Hematopoietic multipotent progenitor cell treated with erythropoietin and hydrocortisone succinate and interleukin-3 and kit ligand, for 8 days (in vitro differentiated cells): ENCODE measurements around the gene CAMK2G.
A peak's percentile ranks its signal among the peaks of the same experiment; 100 is the strongest.
"Not testable (repeated sequence)": the region's sequence is repeated elsewhere in the genome, so short reads cannot be mapped to it uniquely, and the experiment has no call there.

Source experiments
- DNase-seq: peaks from one replicate; pipeline ENCODE4 v3.0.0-alpha.2; 2015

Gene CAMK2G

DNA sequence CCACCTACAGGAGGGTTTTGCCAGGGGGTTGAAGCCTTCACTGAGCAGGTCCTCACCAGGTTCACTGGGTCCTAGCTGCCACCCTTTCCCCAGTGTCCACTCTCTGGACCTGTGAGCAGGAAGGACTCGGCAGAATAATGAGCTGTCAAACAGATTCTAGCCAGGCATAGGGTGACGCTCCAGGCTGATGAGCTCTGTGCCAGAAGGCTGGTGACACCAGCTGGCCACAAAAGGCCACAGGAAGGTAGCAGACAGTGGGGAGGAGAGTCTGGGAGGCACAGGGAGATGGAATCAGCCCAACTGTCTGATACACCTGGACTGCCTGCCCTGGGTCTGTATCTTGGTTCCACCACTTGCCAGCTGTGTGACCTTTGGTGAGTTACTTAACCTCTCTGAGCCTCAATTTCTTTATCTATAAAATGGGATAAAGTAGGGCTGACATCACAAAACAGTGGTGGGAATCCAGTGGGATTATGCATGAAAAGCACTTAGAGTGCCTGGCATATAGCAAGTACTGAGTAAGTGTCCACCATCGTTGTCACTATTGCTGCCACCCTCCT lies 36.3 kb downstream of the CAMK2G start:
- no peak for DNase-seq

DNA sequence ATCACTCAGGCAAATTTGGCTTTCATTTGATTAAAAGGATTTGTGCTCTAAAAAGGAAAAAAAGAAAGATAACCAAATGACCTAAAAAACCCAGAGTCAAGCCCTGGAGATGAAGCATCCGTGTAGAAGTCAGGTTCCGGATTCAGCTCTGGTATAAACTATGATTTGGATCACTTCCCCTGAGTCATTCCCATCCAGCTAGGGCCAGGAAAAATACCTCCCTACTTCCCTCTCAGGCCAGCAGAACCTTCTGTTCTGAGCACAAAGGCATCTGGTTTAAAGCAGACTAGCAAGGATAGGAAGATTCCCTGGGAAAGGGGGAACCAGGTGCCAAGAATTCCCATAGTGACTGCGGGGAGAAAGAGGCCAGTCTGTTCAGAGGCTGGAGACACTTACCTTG lies 37.3 kb downstream of the CAMK2G start:
- no peak for DNase-seq

DNA sequence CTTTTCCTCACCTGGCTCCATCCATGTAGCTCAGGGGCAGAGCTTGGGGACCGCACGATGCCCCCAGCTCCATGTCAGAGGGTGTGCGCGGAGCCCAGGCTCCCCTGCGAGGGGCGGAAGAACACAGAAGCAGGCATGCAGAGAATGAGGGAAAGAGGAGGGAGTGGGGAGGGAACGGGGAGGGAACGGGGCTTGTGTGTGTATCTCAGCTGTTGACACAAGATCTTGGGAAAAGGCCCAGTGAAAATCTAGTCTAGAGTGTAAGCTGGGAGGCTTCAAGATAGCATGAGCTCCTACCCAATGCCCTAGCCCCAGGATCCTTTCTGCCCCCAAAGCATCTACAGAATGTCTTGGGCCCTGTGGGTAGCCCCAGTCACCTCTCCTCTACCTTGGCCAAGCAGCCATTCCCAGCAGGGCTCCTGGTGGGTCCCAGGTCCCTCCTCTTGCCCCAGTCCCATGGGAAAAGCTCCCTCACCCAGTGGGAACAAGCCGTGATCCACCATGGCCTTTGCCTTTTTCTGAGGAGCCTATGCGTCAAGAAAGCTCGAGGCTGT lies 37.9 kb downstream of the CAMK2G start:
- no peak for DNase-seq

DNA sequence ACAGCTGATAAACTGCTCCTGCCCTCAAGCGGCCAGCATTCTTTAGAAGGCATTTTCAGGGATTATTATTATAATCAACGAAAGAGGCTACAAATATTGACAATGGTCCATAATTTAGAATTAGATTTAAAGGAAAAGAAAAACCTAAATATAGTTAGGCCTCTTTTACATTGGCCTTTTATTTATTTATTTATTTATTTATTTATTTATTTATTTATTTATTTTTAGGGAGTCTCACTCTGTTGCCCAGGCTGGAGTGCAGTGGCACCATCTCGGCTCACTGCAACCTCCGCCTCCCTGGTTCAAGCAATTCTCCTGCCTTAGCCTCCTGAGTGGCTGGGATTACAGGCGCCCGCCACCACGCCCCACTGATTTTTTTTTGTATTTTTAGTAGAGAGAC lies 45.3 kb downstream of the CAMK2G start:
- not testable (repeated sequence) for DNase-seq

DNA sequence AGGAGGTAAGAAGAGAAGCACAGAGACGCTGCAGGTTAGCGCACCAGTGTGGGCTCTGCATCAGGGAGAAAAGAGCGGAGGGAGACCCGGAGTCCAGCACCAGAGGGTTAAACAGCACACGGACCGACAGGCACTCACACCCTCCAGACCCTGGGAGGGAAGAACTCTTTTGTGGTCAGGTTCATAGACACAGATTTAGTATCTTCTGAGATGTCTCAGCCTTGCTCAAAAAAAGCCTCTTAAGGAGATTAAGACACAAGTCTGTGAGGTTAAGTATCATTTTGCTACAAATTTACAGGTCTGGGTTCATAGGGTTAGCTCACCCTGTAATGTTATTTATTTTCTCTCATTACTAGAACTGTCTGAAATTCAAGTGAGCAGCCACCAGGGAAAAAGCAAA lies 46.2 kb downstream of the CAMK2G start:
- no peak for DNase-seq

DNA sequence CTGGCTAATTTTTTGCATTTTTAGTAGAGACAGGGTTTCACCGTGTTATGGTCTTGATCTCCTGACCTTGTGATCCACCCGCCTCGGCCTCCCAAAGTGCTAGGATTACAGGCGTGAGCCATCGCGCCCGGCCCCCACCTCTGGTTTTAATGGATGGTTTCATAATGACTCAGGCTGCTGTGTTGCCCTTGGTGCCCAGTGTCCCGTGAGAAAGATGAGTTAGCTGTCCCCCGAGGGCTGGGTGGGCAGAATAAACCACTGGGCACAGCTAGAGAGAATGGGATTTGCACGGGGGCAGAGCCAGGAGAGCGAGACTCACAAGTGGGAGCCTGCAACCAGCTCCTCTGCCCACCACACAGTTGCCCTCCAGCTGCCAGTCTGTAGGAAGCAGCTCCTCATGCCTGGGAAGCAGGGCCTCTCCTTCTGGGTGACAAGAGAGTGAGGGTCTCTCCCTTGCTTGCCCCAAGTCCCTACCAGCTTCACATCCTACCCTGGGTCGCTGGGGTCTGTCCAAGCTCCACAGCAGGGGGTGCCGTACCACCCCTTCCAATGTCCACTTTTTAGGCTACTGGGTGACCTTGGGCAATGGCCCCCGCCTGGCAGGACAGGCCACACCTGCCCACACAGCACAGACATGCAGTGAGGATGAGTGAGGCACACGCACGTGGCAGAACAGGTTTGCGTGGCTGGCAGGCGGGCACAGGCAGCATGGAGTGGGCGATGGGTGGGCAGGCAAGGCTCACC lies 46.8 kb downstream of the CAMK2G start:
- DNase-seq, result no peak

DNA sequence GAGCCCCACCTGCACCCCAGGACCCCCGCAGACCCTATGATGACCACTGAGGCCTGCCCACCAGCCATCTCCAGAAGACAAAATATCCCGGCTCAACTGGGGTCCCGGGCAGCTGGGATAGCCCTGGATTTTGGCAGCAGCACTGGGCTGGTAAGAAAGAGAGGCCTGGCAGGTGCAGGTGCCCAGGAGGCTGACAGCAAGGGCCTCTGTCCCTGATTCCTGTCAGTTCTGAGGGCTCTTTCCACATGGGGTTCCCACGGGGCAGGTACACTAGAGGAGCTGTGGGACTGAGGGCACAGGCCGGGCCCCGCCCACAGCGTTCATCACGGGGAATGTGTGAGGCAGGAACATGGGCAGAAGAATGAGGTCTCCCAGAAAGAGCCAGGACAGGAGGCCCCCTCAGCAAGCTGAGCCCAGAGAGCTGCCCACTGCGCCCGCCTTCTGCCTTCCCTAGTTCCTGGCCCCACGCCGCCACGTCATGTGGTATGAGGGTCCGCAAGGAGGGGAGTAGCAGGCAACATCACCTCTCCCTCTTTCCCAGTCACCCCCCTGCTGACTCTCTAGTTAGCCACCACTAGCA lies 50.1 kb downstream of the CAMK2G start:
- DNase-seq, result no peak

DNA sequence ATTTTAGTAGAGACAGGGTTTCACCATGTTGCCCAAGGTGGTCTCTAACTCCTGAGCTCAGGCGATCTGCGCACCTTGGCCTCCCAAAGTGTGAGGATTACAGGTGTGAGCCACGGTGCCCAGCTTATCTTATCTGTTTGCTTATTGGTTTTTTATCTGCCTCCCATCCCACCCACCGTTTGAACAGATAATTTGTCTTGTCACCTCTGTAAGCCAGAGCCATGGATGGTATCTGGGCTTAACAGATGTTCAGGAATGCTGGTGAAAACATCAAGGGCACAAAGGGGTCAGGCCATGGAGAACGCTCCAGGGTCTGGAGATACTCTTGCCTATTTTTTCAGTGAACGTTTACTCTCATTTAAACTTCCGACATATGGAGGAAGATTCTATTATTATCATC lies 51.0 kb downstream of the CAMK2G start:
- DNase-seq, result no peak

DNA sequence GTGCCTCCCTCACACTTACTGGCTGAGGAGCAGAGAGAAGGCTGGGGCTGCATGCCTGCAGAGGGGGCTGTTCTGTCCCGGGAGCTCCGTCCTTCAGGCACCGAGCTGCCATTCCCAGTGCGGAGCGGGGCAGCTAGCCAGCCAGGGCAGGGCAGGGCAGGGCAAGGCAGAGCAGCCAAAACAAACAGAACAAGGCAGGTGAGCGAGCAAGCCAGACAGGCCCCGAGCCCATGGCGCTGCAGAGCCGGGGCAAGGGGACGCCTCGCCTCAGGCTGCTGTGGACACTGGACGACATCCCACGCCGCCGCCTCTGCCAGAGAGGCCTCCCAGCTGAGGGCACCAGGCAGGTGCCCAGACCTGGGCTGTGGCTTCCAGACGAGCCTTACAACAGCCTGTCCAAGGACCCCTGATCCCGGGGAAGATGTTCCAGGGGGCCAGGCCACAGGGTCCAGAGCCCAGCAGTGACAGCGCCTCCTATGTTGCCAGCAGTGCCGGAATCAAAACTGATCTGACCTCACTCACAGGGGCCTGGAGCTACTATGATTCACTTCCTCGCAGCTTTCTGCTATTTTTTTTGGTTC lies 54.8 kb downstream of the CAMK2G start:
- no peak for DNase-seq

DNA sequence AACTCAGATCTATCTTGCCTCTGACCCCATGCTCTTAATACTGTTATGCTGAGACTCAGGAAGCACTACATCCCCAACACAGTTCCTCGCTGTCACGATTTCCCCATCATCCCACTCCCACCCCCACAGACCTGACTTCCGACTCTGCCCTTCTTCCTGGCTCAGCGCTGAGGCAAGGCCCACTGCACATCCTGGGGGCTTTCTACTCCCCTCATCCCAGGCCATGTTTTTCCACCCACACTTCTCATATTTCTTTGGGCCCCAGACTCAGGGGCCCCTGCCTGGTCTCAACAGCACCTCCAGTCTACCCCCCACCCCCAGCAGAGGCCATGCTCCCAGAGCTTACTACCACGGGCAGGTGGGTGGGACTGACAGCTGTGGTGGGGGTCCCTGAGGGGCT lies 55.3 kb downstream of the CAMK2G start:
- no peak for DNase-seq

DNA sequence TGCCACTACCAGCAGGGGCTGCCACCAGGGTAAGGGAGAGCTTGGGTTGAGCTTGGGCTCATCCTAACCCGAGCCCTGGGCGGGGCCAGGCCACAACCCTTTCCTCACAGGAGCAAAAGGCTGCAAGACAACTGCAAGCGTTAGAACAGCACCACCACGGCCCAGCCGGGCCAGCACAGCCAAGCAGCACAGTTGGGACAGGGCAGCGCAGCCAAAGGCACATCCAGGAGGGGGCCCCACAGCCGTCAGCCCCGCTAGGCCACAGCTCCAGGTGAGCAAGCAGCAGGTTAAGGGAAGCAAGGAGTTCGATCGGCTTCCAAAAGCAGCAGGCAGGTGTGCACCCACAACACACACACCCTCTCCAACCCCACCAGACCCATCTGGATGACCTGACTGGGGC lies 56.0 kb downstream of the CAMK2G start:
- DNase-seq, result no peak

DNA sequence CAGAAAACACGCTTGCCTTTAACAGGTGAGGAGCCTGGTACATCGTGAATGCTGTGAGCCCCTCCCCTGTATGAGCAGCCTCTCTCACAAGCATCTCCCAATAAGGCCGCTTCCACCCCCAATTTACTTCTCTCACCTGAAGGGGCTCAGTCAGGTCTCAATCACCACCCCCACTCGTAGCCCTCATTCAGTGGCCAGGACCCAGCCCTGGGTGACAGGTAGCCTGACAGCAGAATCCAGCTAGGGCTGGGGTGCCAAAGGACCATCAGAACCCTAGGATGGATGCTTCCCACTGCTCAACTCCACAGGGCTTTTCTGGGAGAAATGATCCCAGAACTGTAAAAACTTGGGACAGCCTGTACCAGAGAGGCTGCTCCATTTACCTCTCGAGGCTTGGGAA lies 56.5 kb downstream of the CAMK2G start:
- DNase-seq, result no peak

DNA sequence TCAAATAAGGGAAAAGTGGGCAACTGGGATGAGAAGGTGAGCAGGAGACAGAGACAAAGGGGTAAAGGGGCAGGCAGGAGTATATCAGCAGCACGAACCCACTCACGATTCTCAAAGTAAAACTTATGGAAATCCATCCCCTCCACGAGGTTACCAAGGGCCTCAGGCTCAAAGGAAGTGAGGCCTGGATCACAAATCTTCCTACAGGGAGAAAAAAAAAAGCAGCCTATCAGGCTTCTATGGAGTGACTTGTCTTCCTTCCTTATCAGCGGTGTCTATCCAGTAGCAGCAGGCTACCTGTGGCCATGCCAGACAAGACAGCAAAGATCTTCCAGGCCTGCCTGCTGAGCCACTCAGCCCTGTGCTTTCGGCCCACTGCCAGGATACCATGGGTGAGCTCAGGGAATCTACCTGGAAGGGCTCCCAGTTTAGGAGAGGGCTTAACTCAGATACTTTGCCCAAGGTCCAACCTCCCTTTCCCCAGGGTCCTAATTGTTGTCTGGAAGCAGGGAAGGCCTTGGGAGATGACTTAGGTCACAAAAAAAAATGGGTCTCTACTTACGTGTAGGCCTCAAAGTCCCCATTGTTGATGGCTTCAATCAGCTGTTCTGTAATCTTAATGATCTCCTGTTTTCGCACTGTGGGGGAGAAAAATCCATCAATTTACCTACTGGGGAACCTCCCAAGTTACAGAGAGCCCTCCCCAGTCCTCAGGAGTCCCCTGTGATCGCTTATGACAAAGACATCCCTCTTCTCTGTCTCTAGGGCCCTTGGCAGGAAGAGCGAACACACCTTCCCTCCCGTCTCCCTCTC lies 57.2 kb downstream of the CAMK2G start:
- peak; percentile 31 for DNase-seq

DNA sequence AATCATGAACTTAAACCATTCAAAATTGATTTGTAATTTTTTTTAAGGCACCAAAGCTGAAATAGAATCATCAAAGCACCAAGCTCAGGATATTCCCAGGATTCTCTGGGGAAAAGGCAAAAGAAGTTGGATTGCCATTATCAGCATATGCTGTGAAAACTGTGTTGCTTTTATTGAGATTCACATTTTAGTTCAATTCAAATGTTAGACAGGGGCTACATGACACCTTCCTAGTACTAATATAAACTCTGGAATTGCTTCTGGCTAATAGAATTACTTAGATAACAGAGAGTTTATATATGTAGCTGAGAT lies 58.7 kb downstream of the CAMK2G start:
- no peak for DNase-seq

DNA sequence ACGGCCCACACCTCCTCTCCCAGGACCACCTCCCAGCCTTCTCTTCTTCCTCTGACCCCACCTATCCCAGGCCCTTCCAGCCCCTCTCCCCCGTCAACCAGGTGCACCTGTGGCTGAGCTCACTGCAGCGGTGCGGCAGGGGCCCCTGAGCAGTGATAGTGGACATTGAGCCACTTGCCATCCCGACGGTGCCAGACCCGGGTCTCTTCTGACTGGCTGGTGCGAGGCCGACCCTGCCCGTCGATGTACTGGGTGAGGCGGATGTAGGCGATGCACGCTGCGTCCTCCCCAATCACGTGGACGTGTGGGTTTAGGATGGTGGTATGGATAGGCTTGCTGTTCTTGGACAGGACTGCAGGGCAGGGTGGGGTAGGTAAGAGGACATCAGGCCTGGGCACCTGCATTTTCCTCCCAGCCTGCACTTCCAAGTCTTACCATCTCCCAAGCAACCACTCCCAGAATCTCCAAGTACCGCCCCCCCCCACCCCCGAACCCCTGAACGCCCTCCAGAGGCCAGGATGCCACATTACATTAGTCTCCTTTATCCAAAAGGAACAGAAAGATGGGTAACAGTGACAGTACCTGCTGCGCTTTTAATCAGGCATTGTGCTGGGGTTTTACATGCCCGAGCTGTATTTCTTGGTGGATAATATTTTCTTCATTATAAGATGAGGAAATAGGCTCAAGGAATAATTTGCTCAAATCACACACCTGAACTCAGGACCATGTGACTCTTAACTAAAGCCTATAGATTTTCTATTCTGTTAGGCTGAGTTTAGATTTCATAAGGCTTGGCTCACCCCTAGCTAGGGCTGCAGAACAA lies 59.2 kb downstream of the CAMK2G start:
- peak; percentile 22 for DNase-seq

DNA sequence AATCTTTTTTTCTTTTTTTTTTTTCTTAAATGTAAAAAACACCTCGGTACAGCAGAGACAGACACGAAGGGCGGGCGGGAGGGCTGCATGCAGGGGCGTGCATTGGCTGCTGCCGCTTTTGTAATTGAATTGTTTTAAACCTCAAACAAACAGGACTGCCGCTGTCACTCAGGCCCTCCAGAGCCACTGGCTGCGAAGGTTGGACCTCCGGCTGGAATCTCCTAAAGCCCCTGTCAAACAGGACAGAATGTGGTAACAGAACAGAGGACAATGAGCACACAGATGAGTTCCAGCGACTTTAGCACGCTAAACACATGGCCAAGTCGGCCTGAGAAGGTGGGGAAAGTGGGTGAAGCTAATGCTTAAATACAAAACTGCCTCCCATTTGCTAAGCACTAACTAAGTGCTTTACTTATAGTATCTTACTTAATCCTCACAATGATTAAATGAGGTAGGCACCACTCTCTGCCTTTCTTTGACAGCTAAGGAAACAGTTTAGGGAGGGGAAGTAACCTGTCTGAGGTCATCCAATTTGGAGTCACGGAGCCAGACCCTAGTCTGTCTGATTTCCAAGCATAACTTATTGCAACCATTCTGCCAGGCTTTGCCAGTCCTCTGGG lies 60.0 kb downstream of the CAMK2G start:
- DNase-seq, result no peak

DNA sequence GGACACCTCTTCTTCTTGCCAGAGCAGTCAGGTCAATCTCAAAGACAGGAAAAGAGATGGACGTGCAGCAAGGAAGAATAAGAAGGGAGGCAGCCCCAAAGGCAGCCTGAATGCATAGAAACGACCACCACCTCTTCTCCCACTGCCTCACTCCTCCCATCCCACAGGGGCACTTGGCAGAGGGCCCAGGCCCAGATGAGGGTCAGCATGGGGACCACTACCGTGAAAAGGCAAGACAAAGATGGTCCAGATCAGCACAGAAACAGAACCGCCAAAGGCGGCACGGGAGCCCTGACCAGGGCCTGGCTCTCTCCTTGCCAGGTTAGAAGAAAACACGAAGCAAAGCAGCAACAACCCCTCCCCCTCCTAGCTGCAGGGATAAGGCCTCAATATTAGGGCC lies 61.0 kb downstream of the CAMK2G start:
- DNase-seq, result no peak

DNA sequence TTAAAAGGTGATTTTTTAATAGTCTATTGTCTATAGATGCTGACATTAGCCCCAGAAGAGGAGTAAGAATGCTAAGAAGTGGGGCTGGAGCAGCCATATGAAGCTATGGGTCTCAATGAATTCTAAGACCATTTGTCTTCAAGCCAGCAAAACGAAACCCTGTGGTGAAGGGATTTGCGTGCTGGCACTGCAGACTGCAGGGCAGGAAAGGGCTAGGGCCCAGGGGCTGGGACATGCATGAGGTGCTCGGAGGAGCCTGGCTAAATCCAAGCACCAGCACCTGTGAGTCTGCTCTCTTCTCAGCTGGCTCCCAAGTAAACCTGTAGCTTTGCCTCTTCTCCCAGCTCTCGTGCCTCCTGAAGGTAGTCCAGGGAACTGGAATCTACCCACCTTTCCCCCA lies 61.7 kb downstream of the CAMK2G start:
- no peak for DNase-seq

DNA sequence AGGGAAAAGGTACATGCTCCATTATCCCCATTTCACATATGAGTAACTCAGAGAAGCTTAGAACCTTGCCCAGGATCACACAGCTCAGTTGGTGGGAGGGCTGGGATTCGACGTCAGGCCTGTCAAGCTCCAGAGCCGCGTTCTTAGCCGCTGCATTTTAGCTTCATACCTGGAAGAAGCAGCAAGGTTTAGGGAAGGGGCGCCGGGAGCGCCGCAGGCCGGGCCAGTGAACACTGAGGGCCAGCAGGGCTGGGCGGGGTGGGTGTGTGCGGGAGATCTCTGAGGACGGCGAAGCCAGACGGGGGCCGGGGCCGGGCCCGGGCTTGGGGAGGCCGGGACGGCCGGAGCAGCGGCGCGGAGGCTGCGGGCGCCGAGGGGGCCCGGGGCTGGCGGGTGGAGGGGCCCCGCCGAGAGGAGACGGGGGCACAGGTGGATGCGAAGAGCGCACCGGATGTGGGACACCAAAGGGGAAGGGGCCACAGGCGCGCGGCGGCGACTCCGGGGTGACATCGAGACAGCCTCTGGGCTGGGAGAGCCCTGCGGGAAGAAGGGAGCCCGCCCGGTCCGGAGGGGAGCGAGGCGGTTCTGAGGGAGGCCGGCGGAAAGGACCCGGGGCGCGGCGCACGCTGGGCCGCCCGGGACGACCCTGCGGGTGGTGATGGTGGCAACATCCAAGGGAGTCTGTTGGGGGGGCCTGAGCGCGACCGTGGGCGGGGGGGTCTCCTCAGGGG lies 63.5 kb downstream of the CAMK2G start:
- DNase-seq, result peak; percentile 21

DNA sequence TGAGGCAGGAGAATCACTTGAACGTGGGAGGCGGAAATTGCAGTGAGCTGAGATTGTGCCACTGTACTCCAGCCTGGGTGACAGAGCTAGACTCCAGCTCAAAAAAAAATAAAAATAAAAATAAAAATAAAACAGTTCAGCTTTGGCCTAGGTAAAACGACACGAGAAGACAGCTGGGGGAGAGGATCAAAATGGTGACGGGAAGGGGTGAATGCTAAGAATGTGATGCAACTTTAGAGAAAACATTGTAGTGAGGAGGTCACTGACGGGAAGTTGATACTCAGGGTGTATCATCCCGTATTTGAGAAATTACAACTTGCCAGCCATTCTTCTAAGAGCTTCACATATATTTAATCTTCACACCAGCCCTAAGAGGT lies 64.0 kb downstream of the CAMK2G start:
- DNase-seq, result no peak
